Spleen (tissue), 7 donors: ENCODE results near the gene UQCC2.
A peak's percentile ranks its signal among the peaks of the same experiment; 100 is the strongest.

Source experiments
- POLR2A ChIP-seq, 3 donors: fragments of 450-650 bp; IDR thresholded peaks; one replicate each; pipeline ENCODE4 v1.5.1; 2017; ENCODE audit warnings: antibody characterized with exemption in 3 of 3, mild to moderate bottlenecking in 1 of 3
- TF ChIP-seq, protein P1 (sequence below), 11 experiments: fragments of 200-600 bp in 7 of 11; fragments of 450-650 bp in 4 of 11; sonication (generic) in 4 of 11; IDR thresholded peaks in 8 of 11; conservative IDR thresholded peaks in 3 of 11; 1 replicate in 7 of 11; 2 replicates in 4 of 11; pipeline versions ENCODE4 v1.4.0 to v1.8.0; 2016 to 2021; ENCODE audit warnings: antibody characterized with exemption in 11 of 11, inconsistent platforms in 4 of 11, mild to moderate bottlenecking in 1 of 11
- donor health status: DM: no; HTN: no; CAD: no; lungs with moderate emphysema.
- donor health status: DM: no; HTN: no; CAD: no.
- donor health status: DM: no; HTN: no; CAD: no.

DNA sequence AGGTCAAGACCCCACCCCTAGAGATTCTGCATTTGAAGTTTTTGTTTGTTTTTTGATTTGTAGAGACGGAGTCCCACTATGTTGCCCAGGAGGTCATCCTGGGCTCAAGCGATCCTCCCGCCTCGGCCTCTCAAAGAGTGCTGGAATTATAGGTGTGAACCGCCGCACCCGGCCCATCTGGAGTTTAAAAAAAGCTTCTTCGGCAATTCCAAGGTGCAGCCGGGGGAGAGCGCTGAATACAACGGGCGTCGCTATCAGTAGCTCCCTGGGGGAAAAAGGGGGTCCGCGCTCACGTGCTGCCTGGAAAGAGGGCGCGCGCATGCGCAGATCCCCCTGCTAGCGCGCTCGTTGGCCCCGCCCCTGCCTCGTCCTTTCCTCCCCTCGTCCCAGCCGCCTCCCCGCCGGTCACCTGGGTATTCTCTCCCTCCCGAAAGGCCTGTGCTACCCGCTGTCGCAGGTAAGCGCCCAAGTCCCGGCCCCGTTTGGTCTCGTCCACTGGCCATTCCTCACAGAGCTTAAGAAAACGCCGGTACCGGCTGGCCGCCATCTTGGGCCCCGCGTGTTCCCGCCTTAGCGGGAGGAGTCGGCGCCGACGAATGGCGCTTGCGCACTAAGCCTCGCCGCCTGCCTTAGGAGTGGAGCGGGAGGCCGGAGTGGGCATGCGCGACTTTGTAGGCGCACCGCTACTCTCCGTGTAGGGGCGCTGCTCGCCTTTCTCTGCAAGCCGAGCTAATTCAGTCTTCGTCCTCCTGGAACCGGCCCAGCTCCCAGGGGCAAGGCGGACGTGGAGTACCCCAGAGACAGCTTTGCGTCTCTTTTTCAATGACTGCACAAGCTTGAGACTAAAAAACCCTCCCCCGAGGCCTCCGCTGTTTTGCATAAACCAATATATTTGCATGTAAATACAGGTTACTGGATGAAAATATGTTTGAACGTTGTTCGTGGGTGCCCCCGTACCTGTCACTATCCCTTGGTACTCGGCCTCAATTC, at the start of gene UQCC2:
- TF ChIP-seq, protein P1, sequence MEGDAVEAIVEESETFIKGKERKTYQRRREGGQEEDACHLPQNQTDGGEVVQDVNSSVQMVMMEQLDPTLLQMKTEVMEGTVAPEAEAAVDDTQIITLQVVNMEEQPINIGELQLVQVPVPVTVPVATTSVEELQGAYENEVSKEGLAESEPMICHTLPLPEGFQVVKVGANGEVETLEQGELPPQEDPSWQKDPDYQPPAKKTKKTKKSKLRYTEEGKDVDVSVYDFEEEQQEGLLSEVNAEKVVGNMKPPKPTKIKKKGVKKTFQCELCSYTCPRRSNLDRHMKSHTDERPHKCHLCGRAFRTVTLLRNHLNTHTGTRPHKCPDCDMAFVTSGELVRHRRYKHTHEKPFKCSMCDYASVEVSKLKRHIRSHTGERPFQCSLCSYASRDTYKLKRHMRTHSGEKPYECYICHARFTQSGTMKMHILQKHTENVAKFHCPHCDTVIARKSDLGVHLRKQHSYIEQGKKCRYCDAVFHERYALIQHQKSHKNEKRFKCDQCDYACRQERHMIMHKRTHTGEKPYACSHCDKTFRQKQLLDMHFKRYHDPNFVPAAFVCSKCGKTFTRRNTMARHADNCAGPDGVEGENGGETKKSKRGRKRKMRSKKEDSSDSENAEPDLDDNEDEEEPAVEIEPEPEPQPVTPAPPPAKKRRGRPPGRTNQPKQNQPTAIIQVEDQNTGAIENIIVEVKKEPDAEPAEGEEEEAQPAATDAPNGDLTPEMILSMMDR (IDR thresholded peaks at IDR 0.05 in 8 of 11, conservative IDR thresholded peaks at IDR 0.05 in 3 of 11) = peak in 10 of 11 experiments; percentile 60 to 88 (median 70)
- TF ChIP-seq POLR2A (IDR thresholded peaks at IDR 0.05) = peak in 2 of 3 donors; percentile 51 to 68
